ENCODE data around the gene CGB7.

GRCh38 chr19:49085020-49085867 lies 27.7 kb upstream of the CGB7 start, which contains the start of gene SNRNP70:
- TF ChIP-seq, protein P1, sequence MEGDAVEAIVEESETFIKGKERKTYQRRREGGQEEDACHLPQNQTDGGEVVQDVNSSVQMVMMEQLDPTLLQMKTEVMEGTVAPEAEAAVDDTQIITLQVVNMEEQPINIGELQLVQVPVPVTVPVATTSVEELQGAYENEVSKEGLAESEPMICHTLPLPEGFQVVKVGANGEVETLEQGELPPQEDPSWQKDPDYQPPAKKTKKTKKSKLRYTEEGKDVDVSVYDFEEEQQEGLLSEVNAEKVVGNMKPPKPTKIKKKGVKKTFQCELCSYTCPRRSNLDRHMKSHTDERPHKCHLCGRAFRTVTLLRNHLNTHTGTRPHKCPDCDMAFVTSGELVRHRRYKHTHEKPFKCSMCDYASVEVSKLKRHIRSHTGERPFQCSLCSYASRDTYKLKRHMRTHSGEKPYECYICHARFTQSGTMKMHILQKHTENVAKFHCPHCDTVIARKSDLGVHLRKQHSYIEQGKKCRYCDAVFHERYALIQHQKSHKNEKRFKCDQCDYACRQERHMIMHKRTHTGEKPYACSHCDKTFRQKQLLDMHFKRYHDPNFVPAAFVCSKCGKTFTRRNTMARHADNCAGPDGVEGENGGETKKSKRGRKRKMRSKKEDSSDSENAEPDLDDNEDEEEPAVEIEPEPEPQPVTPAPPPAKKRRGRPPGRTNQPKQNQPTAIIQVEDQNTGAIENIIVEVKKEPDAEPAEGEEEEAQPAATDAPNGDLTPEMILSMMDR (IDR thresholded peaks at IDR 0.05): no peak
- TF ChIP-seq EZH2 (IDR thresholded peaks at IDR 0.05; ENCODE audit: borderline replicate concordance, insufficient read depth, low read depth, low read length, poor library complexity, severe bottlenecking): no peak
